Superior temporal gyrus (tissue), 1 donor: Measurements from ENCODE around the gene CFAP251.
A peak's percentile ranks its signal among the peaks of the same experiment; 100 is the strongest.
"Not testable (repeated sequence)": the region's sequence is repeated elsewhere in the genome, so short reads cannot be mapped to it uniquely, and the experiment has no call there.

ENCODE experiments used
- DNase-seq: peaks from one replicate; pipeline ENCODE4 v3.0.0-alpha.2; 2016; ENCODE audit errors: extremely low spot score

The CFAP251 gene

GRCh38 chr12:121911824-121912585, 6.4 kb upstream of the CFAP251 start:
- DNase-seq, result no peak

DNA sequence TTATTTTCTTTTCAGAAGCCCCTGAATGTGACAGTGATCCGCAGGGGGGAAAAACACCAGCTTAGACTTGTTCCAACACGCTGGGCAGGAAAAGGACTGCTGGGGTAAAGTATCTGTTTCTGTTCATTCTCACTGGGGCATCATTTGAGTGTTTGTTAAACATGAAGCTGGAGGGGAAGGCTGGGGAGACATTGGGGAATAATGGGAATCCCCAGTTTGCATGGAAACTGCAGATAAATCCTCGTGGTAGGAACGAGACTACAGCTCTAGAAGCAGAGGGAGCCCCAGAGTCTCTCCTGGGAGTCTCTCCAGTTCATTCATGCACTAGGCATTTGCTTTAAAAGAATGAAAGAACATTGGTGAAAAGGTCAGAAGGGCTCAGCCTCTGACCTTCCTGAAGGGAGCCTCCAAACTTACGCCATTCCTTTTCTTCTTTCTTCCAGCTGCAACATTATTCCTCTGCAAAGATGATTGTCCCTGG, 2.5 kb upstream of the CFAP251 start:
- DNase-seq, result no peak

- DNase-seq, result peak; percentile 22
These were observed 1.7 kb upstream of the CFAP251 start for GRCh38 chr12:121916719-121917118.

DNA sequence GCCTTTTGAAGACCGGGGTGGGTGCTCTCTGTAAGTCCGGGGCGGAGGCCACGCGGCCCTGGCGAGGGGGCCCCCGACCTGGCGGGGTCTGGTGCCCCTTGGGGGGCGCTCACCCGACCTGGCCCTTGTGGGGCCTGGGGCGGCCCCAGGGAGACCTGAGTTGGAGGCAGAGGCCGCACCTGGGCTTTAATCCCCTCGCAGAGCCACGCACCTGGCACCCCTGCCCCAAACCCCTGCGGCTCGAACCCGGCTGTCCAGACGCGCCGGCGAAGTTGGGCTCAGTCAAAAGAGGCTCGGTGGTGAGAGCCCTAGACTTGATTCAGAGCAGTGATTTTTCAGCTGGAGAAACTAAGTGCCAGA, 267 bp downstream of the CFAP251 start:
- no peak for DNase-seq

GRCh38 chr12:121921066-121921465, 2.7 kb downstream of the CFAP251 start:
- DNase-seq, result no peak

DNA sequence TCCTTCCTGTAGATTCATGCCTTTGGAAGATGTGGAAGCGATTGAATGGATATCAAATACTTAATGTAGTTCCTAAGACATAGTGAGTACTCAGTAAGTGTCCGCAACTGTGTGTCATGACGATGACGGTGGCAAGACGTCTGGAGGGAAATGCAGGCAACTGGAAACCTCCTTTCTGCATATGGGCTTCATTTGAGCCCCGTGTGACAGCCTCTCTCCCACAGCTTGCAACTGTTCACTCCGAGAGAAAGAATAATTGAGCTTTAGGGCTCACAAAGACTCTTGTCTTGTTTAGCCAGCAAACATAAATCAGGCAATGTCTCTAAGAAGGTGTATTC, 6.9 kb downstream of the CFAP251 start:
- DNase-seq, result peak; percentile 16

- no peak for DNase-seq
These were observed 8.7 kb downstream of the CFAP251 start for GRCh38 chr12:121926874-121927706.

GRCh38 chr12:121927813-121928212, 9.4 kb downstream of the CFAP251 start:
- no peak for DNase-seq

GRCh38 chr12:121929545-121929944, 11.2 kb downstream of the CFAP251 start:
- DNase-seq, result not testable (repeated sequence)

- DNase-seq, result no peak
These were observed 12.5 kb downstream of the CFAP251 start for GRCh38 chr12:121930862-121931261.

- DNase-seq, result no peak
These were observed 13.8 kb downstream of the CFAP251 start for GRCh38 chr12:121932176-121932536.

DNA sequence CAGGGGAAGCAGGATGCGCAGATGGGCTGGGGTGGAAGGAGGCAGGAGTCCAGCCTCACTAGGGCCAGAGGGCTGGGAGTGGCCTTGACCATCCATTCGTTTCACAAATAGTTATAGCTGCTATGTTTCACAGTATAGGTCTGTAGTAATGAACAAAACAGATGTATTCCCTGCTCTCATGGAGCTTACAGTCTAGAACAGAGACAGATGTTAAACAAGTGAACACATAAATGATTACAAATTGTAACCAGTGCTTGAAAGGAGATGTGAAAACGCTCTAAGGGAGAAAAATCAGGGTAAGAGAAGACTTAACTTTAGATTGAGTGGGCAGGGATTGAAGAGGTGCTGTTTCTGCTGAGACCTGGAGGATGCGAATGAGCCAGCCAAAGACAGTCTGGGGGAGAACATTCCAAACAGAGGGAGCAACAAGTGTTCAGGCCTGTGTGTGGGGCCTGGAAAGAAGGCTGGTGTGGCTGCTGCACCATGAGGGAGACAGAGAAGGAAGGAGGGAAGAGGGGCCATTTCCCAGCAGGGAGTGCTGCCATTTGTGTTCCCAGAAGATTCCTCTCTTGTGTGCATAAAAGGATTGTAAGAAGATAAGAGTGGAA, 14.6 kb downstream of the CFAP251 start:
- no peak for DNase-seq

GRCh38 chr12:121933522-121934308, 15.3 kb downstream of the CFAP251 start:
- DNase-seq, result no peak

- no peak for DNase-seq
These were observed 15.9 kb downstream of the CFAP251 start for GRCh38 chr12:121934309-121934664.

DNA sequence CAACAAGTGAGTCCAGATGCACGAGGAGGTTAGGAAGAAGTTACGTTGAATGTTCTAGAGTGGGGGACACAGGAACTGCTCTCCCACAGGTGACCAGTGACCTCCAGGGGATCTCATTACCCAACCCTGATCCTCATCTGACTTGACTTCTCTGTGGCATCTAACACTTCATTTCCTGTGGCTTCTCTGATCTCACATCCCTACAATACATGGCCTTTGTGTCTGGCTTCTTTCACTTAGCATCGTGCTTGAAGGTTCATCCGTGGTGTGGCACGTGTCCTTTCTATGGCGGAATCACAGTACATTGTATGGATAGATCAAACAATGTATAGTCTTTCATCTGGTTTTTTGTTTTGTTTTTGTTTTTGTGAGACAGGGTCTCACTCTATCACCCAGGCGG, 19.3 kb downstream of the CFAP251 start:
- DNase-seq, result no peak

GRCh38 chr12:121939186-121939585, 20.8 kb downstream of the CFAP251 start:
- no peak for DNase-seq

DNA sequence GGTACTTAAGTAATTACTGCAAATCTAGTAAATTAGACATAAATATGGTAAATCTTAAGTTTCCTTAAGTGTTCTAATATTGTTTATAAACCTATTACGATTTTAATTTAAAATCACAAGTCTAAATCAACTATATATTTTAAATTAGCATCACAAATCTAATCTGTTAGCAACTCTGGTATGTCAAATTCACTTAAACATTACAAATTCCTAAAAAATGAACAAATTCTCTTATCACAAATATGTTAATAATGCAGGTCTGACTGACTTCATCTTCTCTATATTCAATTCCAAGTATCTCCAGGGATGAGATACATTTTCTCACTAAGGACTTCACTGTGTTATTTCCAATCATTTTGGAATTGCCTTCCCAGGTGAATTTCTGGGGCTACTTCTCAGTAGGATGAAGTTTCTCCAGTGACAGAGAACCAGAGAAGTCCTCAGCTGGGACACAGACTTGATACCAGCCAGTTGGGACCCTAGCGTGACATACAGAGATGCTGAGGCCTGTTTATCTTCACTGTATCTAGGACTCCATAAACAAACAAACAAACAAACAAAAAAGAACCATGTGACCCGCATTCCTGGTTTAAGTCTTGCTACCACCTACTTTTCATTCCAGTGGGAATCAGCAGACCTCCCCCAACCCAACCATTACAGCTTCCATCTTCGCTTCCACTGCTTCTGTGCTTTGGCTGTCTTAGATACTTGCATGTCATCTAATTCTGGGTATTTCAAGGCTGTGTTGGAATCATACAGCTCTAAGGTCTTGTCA, 21.8 kb downstream of the CFAP251 start:
- DNase-seq, result no peak

- no peak for DNase-seq
These were observed 23.8 kb downstream of the CFAP251 start for GRCh38 chr12:121942145-121942718.

DNA sequence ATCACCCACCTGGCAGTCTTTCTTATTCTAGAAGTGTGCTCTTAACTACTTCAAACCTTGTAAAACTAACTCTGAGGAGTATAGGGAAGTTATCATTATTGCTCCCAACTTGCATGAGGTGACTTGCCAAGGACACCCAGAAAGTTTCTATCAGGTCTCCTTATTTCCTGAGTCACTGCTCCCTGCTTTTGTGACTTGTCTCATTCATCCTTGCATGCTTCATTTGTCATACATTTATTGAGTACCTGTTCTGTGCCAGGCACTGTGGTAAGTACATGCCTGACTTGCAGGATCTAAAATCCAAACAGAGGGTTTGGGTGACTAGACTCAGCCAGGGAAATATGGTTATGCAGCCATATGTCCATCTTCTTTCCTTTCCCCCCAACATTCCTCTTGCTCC, 25.5 kb downstream of the CFAP251 start:
- DNase-seq, result no peak

DNA sequence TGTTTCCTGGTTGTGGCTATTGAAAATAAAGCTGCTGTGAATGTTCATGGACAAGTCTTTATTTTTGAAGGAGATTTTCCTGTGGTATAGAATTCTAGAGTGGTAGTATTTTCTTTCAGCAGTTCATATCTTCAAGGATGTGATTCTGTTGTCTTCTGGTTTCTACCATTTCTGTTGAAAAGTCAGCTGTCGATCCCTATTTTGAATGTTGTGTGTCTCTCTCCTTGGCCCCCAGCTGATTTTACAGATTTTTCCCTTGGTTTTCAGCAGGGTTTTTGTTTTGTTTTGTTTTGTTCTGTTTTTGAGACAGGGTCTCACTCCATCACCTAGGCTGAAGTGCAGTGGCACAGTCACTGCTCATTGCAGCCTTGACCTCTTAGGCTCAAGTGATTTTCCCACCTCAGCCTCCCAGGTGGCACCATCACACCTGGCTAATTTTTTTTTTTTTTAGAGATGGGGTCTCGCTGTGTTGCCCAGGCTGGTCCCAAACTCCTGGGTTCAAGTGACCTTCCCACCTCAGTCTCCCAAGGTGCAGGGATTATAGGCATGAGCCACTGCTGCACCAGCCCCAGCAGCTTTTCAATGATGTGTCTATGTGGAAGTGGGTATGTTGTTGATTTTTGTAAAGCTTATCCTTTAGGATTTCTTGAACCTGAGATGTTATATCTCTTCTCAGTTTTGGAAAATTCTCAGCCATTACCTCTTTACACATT, 28.1 kb downstream of the CFAP251 start:
- no peak for DNase-seq
